Stromal cell of bone marrow (primary cell): ENCODE results near the gene ARHGAP15.
"Not testable (repeated sequence)": the region's sequence is repeated elsewhere in the genome, so short reads cannot be mapped to it uniquely, and the experiment has no call there.

Source experiments
- DNase-seq: peaks from one replicate; pipeline ENCODE4 v3.0.0-alpha.2; 2012; ENCODE audit warnings: low read depth

The ARHGAP15 gene

DNA sequence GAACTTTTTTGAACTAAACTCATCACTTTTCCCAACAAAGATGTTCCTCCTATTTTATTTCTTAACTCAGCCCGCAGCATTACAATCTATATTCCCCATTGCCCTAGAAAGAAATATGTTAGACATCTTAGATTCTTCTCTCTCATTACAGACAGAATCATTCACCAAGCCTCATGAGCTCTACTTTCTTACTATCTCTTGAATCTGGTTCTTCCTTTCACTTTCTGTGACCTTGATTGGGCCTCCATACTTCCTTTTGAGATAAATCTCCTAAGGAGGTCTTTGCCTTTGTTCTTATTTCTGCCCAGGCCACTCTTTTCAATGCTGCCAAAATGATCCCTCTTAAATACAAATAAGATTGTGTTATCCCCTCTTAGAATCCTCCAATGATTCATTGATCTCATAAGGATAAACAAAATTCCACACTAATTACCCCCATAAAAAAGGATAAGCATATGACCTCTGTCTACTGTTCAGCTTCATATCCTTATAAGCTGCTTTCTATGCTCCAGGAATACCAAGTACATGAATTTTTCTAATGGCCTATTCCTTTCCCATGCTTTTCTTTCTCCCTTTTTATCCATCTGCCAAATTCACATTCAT, 400.0 kb downstream of the ARHGAP15 start:
- DNase-seq = no peak

DNA sequence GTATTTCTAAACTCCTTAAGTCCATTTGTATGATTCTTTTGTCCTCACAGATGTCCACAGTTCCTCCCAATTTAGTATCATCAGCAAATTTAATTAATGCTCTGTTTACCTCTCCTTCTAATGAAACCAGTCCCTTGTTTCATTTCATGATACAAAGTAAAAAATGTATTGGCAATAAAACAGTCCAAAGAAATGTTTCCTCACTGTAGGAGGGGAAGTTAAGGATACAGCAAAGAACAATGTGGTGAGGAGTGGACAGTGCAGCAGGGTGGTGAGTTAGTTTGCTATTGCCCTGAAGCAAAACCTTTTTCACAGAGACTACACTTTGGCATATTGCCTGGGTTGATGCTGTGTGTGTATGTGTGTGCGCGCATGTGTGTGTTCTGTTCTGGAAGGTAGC, 401.5 kb downstream of the ARHGAP15 start:
- DNase-seq = no peak

DNA sequence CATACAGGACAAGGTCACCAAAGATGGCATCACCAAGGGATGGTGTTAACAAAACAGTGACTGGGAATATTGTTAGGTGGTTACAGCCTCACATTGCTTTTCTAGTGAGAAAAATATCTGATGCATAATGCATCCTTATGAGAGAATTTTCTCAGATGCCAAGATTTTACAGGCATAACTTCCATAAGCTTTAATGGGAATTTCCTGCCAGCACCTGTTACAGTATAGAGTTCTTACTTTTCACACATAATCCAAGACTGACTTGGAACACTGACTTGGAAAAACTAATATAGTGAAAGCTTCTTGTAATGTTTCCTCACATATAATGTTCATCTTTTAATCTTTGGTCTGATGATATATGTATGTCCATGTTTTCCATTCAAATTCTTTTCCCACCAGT, 402.8 kb downstream of the ARHGAP15 start:
- no peak for DNase-seq

DNA sequence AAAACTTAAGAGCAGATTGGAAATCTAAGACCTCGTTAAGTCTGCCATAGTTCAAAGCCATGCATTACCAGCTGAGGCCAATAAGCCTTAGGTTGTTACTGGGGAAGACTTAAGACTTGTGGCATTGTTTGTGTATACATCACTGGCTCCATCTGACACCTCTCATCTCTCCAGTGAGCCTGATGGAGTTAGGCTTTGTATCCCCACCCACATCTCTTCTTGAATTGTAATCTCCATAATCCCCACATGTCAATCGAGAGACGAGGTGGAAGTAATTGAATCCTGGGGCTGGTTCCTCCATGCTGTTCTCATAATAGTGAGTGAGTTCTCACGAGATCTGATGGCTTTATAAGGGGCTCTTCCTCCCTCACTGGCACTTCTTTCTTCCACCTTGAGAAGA, 404.6 kb downstream of the ARHGAP15 start:
- no peak for DNase-seq

DNA sequence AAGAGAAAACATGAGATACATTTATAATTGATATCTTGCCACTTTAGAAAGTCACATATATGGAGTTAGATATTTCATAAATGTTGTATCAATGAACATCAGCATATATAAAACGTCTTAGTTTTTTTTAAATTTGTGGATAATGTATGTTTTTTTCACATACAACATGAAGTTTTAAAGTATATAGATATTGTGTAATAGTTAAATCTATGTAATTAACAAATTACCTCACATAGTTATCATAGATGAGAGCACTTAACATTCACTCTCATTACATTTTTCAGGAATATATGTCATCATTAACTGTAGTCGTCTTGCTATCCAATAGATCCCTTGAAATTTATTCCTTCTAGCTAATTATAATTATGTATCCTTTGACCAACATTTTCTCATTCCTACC, 406.6 kb downstream of the ARHGAP15 start:
- DNase-seq = no peak

DNA sequence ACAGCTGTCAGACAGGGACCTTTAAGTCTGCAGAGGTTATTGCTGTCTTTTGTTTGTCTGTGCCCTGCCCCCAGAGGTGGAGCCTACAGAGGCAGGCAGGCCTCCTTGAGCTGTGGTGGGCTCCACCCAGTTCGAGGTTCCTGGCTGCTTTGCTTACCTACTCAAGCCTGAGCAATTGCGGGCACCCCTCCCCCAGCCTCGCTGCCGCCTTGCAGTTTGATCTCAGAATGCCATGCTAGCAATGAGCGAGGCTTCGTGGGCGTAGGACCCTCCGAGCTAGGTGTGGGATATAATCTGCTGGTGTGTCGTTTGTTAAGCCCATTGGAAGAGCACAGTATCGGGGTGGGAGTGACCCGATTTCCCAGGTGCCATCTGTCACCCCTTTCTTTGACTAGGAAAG, 412.7 kb downstream of the ARHGAP15 start:
- not testable (repeated sequence) for DNase-seq

DNA sequence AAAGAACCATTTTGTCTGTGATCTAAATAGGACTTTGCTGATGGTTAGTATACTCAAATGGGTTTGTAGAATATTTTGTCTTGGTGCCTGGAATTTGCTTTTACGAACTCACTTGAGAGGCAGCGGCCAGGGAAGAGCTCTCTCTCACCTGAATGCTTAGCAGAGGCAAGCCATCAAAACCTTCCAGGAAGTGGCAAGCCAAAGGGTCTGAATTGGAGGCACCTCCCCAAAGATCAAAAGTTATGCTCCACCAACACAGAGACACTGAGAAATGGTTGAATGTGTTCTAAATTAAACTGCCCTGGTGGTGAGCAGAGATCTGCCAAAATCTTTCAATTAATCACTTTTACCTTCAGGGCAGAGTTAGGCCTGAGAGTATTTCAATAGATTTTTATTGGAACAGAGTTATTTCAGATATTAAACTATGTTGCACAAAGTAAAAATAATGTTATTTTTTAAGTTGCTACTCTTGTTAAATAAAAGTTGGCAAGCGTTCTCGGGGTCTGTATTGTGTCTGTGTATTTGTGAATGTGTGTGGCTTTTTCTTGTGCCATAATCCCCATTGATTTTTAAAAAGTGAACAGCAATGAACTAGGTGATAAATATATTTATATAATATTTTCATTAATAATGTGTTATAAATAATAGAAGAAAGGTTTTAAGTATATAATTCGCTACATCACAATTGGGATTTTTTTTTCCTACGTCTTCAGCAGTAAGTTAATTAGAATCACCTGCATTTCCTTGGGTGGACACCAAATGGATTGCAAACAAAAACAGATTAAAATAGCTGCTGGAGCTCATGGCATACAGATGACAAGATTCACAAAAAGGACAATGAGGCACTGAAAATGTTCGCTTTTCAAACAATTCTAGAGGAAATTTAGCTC, 416.1 kb downstream of the ARHGAP15 start:
- DNase-seq = no peak

DNA sequence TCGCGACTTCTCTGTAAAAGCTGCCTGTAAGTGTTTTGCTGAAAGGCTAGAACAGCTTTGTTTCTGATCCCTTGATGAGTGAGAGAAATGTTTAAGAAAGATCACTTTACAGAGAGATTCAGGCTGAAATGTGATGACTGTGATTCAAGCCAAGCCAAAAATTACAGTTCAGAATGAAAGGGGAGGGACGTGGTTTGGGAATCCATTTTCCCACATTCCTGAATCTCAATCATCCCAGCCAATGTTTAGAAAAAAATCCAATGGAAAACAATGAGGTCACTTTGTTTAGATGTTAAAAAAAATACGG, 416.7 kb downstream of the ARHGAP15 start:
- peak; percentile 65 for DNase-seq

DNA sequence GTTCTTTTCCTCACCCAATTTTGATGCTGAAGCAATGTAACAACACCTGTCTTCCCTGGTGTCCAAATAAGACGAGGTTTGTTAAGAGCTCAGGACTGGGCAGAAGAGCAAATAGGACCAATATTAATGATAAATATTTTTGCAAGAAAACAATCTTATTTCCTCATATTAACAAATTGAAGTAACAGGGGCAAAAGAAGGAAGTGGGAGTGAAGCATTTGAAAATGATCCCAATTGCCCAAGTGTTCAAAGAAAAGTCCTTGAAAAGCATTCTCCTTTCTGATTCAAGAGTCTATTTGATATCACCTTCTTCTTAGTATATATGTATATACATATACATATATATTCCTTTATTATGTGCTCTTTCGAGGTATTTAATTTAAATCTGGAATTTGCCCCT, 418.8 kb downstream of the ARHGAP15 start:
- no peak for DNase-seq

DNA sequence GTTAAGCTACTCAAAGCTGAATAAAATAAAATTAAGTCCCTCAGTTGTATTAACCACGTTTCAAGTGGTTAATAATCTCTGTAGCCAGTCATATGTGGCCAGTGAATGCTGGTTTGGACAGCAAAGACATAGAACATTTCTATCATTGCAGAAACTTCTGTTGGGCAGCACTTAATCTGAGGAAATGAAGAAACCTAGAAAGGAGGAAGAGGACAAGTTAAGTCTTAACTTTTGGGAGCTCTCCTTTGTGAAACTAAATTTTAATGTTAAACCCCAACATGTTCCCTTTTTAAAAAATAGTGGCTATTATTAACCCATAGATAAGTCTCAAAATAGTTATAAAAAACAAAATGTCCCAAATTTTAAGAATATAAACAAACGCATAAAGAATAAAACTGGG, 421.3 kb downstream of the ARHGAP15 start:
- DNase-seq = no peak

DNA sequence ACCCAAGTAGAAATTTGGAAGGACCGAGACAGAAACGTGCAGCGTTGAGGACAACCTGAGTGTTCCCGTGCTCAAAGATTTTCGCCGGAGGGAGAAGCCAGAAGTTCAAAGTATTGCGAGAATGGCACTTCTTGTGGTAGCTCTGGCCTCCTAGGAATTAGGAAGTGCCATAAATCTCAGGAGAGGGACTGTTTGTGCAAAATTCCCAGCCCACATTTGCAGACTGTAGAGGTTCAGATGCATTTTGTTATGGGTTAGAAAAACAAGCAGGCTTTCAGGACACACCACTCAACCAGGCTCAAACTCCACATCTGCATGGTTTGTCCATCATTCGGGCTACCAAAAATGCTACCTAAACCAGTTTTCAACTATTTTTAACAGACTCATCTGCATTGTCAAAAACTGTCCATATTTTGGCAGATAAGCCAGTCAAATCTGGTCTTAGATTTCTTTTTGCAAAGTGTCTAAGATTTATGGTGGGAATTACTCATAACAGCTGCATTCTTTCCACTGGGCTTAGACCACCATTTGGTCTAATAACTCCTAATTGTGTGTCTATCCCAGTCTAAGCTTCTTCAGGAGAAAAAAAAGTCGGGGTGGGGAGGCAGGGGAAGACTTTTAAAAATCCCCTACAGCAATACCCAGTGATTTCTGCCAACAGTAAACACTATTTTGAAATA, 422.9 kb downstream of the ARHGAP15 start:
- no peak for DNase-seq

DNA sequence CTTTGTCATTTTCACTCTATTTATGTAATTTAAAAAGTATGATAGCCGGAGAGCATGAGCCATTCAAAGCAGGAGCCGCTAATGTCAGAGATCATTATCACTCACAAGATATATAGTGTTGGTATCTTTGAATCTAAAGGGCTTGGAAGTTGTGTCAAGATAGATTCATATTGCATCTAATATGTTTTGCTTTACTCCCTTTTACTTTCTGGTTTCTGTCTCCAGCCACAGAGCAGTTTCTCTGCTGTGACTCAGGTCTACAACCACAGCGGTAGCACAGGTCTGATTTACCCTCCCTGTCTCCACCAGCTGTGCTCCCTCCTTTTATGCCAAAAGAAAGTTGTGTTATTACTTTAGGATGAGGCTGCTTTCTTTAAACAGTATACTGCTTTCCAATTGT, 424.0 kb downstream of the ARHGAP15 start:
- DNase-seq = no peak

DNA sequence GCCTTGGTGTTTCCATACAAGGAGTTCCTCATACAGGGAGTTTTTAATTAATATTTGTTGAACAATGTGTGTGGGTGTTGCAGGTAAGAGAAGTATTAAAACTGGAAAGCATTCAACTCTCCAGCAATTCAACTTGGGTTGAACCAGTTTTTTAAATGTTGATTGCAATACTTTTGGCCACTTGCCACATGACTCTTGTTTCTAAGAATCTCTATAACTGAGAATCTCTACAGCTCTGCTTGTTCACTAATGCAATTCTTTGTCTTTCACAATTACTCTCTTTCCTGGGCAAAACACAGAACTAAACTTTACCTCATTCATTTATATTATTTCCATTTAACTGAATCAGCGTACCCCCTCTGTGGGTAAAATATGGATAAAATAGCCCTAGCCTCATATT, 429.4 kb downstream of the ARHGAP15 start:
- DNase-seq = peak; percentile 53

DNA sequence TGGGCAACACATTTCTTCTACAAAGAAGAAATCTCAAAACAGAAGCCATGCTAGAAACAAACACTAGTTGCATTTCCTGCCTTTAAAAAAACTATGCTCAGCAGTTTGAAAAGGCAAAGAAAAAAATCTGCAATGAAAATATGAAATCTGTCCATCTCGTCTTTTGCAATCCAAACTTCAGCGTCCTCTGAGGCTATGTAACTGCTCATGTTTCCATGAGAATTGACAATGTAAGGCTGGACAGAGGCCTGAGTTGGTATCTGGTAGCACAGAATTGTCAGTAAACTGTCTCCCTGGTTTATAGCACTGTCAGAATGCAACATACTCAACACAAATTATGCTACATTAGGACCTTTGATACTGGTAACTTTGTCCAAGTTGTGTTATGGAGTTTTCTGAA, 429.9 kb downstream of the ARHGAP15 start:
- no peak for DNase-seq

DNA sequence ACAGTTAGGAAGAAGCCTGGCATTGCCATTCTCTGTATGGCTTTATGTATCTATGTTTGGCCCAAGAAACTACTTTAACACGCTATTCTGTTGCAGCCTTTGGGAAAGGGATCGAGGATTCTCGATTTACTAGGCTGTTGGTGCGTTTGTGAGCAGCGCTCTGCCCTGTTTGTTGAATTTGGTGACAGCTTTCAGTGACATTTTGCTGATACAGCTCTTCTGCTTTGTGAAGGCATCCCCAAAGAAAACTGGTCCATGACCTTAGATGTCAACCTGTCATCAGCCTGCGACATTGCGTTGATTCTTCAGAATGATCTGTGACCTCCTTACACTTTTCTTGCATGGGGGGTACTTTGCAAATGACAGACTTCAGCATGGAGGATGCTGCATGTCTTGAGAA, 431.5 kb downstream of the ARHGAP15 start:
- no peak for DNase-seq

DNA sequence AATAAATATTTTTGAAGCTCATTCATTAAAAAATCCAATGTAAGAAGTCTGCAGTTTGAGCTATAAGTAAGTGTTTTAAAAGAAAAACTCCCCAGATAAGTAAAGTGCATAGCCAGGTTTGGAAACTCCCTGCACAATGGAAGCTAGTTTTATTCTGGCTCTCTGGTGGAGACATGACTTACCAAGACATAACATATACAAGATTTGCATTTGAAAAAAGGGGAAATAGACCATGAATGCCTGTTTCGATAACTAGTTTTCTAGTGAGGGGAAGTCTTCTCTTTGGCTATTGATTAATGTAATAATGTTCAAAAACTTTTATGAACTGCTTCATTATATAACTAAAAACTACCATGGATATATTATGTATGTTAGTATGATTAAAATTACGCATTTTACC, 435.2 kb downstream of the ARHGAP15 start:
- no peak for DNase-seq

DNA sequence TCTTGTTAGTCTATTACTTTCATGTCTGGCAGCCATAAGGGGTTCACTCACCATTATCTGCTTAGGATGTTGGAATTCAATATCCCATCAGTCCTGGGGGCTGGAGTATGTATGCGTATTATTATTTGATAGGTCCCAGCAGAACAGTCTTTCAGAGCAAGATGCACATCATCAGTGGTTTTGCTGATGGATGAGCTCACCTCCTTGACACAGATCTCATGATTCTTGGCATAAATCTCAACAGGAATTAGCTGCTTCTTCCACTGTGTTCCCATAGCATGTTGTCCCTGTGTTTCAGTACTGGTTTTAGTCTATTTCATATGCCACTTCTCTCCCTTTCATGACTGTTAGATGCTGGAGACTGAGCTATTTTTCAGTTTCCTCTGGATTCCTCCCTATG, 442.5 kb downstream of the ARHGAP15 start:
- DNase-seq = no peak

DNA sequence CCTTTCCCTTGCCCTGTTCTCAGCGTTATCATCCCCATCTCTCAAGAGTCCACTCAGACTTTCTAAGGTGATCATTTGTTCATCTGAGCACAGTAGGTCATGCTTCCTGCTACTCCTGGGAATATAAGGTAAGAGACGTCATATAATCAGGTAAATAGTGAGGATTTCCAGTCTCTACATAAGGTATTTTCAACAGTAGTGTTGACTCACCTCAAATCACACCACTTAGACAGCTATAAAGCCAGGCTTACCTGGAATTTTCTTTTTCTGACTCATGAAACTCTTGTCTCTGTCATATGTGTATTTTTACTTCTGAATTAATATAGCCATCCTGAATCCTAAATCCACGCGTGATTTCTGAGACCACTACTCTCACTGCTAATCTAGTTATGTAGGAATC, 443.2 kb downstream of the ARHGAP15 start:
- DNase-seq = no peak

DNA sequence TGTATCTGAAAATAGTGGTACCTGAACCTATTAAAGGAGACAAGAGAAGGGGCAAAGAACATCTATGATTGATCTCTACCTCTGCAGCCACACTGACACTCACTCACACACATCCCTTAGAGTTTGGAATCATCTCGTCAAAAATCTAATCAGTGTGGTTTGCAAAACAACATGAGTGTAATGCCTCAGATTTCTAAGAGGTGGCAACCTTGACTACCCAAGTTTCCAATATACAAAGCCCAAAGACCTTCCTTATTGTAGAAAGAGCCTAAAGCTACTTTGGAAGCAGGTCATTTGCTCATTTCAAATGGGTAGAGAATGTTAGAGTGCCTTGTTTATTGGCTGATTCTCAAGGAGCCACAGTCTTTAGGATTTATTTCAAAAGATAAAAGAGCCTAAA, 444.9 kb downstream of the ARHGAP15 start:
- DNase-seq = no peak

DNA sequence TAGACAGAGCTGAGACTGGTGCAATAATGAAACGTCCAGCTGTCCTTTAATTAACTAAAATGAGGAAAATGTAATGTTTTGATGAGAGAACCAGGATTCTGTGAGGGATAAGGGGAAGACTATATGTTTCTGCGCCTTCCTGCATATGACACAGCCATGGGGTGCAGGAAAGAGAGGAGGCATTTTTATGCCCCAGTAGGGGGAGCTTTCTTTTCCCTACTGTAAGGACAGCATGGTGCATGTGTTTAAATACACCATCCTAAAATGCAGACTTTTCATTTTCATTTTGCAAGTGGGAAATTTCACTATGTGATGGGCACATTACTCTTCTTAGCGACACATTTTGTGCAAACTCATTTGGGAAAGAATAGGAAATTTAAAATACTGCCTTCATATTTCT, 446.1 kb downstream of the ARHGAP15 start:
- no peak for DNase-seq

DNA sequence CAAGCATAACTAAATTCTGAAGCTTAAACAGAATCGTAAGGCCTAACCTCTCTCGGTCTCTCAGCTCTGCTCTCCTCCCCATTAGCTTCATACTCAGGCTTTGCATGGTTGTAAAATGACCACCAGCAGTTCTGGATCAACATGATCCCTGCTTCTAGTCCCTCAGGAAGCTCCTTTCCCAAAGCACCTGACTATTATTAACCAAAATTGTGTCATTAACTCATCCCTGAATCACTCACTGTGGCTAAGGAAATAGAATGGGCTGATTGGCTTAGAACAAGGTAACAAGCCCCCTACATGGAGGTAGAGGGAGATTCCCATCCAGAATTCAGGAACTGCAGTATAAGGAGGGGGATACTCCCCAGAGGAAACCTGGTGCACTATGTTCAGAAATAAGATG, 448.3 kb downstream of the ARHGAP15 start:
- no peak for DNase-seq

DNA sequence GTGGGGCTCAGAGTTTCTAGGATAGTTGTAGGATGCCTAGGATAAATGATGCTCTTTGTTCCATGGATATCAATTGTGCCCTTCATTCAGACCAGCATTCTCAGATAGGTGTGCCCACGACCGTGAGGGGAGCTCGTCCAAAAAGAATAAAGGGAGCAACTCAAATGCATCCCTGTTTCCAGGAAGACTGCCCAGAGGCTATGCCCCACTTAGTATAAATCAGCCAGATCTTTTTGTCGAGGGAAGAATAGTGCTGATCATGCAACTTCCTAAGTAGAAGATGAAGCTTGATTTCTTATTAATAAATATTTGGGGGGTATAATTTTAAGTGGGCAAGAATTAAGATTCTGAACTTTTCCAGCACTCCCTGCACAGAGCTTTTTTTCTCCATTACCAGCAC, 450.2 kb downstream of the ARHGAP15 start:
- DNase-seq = no peak

DNA sequence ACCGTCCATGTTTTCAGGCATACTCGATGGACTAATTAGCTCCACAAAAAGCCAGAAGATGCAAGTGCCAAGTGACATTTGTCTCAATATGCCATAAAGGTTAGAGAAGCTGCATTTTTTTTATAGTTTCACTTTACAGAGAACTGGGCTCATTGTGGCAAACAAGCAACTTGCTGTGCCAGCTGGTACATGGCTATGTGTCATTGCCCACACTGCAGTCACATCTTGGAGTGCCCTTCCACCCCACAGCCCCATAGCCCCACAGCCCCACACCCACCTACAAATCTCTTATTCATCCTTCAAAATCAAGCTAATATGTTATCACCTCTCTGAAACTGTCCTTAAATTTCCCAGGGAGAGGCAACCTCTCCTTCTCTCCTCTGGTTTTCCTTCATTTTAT, 451.9 kb downstream of the ARHGAP15 start:
- DNase-seq = no peak
